HG02759 (cell line): Measurements from ENCODE around the gene TCERG1L.

Experiments
- ATAC-seq: cut with Tn5 transposase; IDR thresholded peaks from one replicate; pipeline ENCODE4 v1.9.1; 2021; ENCODE audit warnings: mild to moderate bottlenecking, moderate library complexity; ENCODE audit not compliant: unreplicated experiment

TCERG1L gene

DNA sequence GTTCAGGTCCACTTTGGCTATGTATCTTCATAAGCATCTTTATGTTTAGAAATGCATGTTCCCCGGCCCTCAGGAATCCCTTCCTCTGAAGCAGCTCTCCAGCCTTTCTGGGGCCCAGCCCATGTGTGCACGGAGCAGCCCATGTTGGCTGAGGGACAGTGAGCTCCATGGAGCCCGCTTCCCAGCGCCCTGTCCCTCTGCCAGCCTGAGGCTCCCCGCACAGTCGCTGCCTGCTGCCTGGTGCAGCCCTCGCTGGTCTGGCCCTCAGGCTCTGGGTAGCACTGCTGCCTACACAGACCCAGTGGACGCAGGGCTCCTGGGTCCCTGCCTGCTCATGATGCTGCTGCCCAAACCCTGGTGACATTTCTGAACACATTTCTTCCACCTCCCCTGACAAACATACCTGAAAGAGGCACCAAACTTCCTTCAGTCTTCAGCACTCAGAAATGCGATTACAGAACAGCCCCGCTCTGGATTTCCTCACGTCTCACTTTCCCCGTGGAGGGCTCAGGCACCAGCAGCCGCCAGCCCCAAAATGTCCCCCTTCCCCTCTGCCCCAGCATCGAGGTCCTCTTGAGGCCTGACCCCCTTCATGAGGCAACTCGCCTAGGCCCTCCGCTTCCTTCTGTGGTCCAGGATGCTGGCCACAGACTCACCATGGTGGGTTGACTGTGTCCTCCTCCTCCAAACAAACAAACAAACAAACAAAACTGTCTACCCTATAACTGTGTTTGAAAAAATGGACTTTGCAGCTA, 5.0 kb upstream of the TCERG1L start:
- no peak for ATAC-seq

DNA sequence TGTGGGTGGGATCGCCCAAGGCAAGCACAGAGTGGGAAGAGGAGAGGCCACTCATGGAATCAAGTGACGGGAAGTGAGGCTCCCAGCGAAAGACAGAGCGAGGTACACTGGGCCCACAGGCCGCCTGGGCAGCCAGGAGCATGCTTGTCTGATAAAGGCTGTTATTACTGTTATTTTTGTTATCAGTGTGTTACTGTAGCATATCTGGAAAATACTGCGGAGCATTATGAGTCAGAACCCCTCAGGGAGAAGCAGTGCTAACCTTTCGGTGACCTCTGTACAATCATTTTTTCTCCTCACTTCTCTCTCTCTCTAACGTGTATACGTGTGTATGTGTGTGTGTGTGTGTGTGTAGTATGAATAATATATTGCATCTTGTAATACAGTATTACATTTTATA, 3.8 kb upstream of the TCERG1L start:
- ATAC-seq, result peak; percentile 62

DNA sequence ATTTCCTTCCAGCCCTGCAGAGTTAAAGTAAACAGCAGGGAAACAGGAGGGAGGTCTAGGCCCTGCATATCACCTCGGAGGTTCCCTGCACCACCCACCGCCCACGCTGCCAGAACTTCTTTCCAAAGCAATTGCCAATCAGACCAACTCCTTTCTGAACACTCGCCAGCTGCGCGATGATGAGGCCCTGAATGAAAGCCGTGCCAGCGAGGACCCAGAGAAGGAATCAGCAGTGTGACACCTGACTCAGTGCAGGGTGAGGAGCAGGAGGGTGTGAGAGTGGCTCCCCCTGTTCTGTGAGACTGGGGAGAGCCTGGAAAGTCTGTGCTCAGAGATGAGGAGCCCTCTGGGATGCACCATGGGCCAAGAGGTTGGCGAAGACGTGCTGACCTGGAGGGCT, 3.3 kb upstream of the TCERG1L start:
- ATAC-seq, result no peak

DNA sequence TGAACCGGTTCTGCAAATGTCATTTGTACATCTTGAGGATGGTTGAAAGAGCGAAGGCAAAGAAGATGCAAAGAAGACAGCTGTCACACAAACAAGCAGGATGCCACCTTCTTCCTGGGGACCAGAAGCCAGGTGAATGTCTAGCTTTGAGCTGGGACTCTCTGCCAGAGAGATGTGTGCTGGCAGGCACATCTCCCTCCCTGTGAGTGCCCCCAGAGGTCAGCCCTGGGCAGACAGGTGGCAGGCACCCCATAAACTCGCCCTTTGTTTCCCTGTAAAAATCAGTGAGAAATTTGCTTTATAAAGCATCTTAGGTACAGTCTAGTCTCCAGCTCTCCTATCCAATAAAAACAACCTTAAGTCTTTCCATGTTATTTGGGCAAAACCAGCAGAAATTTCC, 2.6 kb upstream of the TCERG1L start:
- ATAC-seq, result no peak

DNA sequence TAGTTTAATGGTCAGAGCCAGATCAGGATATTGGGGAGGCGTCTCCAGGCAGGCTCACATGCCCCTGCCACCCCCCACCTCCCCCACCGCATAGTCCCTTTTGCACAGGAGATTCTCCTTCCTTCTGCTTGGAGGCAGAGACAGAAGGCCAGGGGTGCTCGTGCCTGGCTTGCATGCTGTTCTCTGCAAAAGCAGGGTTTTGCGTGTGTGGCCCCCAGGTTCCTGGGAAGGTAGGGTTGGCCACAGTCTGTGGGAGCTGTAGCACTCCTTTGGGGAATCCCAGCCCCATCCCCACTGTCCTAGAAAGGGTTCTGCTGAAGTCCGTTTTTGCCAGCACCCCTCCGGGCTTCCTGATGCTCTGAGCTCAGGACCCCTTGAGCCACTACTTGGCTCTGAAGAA, 1.9 kb upstream of the TCERG1L start:
- ATAC-seq, result no peak

DNA sequence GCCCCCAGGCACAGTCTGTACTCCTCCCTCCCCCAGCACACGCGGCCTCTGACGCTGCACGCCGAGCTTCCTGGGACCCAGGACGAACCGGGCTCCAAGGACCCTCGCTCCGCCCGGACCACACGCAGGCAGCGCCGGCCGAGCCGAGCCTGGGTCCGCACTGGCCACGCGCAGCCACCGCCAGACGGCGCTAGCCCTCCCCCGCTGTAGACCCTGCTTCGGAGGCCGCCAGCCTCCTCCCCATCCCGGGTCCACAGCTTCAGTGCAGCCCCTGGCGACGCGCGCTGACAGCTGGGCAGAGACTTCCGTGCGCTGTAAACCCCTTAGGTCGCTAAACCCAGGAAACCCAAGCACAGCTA, 936 bp upstream of the TCERG1L start:
- no peak for ATAC-seq

DNA sequence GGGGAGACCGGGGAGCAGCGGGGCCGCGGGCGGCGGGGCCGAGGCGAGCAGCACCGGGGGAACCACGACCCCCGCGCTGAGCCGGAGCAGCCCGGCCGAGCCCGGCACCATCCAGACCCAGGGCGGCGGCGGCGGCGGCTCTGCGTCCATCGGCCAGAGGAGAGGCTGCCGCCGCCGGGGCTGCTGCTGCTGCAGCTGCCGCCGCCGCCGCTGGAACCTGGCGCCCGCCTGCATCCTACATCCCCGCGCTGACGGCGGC, 190 bp downstream of the TCERG1L start:
- ATAC-seq, result no peak

DNA sequence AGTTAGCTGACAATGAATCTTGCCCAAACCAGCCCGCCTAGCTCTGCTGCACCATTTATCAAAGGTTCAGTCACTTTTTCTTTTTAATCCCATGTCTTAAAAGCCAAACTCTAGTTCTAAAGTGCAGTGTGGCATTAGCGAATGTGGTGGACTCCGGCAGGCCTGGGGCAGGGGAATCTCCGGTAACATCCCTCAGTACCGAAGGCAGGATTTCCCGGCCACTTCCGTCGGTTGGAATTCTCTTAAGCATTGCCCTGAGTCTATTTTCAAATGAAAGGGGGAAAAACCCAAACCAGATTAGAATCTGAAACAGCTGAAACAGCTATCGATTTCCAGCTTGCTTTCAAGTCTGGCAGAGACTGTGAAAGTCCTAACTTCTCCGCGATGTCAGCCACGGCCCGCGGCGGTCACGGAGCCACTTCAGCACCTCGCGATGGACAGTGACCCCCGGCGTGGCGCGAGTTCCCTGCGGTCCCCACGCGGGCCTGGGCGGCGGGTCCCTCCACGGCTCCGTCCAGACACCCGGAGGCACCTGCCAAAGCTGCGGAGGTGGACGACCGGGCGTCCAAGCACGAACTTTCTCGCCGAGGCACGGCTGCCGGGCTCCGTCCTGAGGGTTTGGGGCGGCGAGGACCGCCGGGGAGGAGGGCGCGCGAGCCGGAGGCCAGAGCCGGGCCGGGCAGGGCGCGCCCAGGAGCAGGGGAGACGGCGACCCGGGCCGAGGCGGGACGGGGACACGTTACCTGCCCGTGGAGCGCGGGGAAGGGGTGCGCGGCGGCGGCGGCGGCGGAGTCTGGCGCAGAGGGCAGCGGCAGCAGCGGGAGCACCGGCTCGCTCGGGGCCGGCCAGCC, 745 bp downstream of the TCERG1L start:
- no peak for ATAC-seq

DNA sequence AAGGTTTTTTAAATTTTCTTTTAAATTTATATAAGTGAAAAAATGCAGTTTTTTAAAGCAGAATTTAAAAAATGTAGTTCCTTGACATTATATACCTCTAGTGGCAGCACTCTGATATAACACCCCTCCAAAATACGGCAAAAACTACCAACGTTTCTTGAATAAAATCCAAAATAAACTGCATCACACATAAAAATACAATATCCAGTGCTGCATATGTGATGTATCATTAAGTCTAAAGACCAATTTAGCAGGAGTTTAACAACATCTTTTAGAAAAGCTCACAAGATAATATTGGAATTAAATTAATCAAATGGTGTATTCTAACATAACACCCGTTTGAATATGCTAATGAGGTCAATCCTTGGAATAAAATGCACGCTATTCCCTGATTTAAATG, 1.4 kb downstream of the TCERG1L start:
- ATAC-seq, result no peak

DNA sequence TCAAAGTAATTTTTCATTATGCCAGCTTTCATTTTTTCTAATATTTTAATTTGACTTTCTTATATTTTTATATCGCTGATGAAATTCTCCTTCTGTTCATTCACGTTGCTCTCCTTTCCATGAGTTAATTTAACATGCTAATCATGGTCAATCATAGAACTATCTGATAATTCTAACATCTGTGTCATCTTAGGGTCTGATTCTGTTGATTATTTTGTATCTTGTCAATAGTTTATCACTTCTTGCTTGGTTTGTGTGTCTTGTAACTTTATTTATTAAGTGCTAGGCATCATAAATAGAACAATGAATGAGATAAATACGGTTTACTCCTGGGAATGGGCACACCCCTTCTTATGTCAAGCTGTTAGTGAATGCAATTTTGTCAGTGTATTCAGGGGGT, 11.0 kb downstream of the TCERG1L start:
- no peak for ATAC-seq

DNA sequence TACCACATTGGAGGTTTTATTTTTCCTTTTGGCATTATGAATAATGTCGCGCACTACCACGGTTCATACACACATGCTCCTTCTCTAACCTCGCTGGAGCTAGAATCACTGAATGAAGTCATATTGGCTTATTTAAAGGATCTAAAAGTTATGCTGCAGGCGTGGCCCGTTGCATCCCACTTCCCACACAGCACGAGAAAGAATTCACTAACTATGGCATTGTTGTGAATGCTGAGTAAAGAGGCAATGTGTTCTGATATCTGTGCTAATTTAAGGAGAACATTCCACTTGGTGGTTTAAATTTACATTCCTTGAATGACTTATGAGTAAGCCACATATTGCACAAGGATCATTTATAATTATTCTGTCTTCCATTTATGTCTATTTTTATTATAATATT, 20.7 kb downstream of the TCERG1L start:
- ATAC-seq, result no peak

DNA sequence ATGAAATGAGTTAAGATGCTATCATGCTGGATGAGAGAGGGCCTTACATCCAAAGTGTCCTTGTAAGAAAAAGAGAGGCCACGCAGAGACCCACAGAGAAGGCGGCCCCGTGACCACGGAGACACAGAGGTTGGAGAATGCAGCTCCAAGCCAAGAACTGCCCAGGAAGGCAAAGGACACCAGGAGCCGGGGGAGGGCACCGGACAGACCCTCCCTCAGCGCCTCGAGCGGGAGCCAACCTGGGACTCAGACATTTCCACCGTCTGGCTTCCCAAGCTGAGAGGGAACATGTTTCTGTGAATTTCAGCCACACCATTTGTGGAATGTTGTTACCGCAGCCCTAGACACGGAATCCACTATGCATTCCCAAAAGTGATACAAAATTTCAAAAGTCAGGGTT, 22.9 kb downstream of the TCERG1L start:
- ATAC-seq, result no peak

DNA sequence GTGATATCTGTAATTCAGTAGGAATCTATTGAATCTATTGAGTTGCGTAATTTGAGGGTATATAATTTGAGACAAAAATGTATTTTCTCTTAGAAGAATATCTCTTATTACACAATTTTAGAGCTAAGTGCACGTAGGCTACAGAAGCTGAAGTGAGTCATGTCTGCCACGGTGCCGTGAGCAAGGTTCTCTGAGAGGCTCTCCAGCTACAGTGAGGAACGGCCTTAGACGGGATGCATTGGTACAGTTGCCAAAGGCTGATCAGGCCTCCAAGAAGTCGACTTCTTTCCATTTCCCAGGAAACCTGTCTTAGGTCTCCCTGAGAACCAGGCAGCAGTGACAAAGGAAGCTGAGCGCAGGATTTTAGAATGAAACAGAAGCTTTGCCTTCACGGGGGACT, 28.6 kb downstream of the TCERG1L start:
- no peak for ATAC-seq

DNA sequence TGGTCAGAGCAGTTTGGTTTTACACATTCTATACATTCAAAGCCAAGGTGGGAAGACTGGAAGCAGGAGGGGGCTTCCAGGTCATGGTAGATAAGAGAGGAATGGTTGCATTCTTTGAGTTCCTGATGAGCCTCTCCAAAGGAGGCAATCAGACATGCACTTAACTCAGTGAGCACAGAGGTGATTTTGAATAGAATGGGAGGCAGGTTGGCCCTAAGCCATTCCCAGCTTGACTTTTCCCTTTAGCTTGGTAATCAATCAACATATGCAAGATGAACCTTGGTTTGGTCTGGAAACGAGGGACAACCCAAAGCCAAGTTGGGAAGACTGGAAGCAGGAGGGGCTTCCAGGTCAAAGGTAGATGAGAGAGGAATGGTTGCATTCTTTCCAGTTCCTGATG, 31.4 kb downstream of the TCERG1L start:
- no peak for ATAC-seq

DNA sequence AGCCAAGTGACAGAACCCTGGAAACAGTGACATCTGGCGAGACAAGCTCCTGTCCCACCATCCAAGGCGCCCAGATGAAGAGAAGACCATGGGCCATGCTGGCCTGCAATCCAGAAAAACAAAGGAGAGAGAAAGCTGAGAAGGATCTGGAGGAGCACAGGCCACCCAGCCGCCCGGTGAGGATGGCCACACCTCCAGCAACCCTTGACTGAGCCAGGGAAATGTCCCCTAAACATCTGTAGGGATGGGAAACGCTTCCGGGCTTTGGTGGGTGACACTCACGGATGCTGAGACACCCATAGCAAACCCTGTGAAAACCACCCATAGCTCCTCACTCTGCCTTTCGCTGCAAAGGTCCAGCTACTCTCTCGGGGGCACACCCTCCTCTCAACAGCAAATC, 32.0 kb downstream of the TCERG1L start:
- no peak for ATAC-seq

DNA sequence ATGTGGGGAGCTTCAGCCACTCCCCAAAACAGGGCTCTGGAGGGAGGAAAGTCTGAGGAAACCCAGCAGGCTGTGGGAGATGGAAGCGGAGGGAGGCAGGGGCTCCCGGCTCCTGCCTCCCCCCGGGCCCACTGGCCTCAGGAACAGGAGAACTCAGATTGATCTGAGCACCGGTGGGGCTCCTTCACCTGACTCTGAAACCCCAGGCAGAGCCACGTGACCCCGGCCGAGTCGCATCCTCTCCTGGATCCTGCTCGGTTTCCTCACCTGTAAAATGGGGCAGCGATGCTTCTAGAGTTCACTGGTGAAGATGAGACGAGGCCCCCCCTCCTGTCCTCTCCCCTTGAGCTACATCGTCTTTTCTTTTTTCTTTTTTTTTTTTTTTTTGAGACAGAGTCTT, 33.6 kb downstream of the TCERG1L start:
- ATAC-seq, result no peak

DNA sequence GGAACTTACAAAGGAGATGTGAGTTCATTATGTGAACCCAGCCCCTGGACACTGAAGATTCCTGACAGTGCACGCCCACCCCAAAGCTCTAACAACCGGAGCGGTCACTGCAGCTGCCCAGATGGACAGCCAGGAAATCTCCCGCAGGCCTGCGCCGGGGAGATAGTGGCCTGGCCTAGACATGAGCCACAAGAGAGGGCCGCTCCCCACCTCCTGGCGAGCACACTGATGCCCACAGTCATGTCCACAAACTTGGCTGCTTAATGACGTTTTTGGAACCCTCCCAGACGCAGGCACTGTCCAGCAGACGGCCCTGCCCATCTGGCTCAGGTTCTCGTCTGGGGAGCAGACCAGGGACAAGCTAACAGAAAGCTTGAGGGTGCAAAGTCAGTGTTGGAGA, 34.2 kb downstream of the TCERG1L start:
- ATAC-seq, result no peak

DNA sequence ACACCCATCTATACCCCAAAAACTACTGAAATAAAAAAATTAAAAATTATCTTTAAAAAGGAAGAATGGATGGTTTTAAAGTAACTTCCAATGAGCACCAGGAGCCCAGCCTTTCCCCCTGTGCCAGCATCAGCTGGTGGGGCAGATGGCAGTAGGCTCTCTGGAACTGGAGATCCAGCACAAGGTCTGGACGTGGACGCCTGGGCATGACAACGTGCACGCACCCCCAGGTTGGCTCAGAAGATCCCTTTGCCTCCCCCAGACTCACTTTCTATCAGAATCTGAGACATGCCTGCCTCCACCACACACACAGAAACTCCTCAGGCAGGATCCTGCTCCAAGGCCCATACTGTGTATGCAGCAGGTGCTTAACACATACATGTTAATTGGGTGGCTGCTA, 35.8 kb downstream of the TCERG1L start:
- ATAC-seq, result no peak

DNA sequence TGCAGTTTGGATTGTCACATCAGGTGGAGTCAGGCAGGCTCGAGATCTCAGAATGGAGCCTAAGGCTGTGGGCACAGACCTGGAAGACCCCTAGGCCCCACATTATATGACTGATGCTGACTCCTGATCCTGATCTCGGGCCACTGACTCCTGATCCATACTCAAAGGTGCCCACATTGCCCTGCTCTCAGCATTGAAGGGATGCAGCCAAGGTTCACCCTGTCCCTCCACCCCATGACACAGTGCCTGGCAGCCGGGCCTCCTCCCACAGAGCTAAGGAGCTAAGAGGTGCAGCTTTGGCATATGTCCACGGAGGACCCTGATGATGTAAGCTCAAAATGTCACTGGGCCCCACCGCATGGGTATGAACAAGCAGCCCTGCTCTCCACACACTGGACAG, 36.6 kb downstream of the TCERG1L start:
- no peak for ATAC-seq

DNA sequence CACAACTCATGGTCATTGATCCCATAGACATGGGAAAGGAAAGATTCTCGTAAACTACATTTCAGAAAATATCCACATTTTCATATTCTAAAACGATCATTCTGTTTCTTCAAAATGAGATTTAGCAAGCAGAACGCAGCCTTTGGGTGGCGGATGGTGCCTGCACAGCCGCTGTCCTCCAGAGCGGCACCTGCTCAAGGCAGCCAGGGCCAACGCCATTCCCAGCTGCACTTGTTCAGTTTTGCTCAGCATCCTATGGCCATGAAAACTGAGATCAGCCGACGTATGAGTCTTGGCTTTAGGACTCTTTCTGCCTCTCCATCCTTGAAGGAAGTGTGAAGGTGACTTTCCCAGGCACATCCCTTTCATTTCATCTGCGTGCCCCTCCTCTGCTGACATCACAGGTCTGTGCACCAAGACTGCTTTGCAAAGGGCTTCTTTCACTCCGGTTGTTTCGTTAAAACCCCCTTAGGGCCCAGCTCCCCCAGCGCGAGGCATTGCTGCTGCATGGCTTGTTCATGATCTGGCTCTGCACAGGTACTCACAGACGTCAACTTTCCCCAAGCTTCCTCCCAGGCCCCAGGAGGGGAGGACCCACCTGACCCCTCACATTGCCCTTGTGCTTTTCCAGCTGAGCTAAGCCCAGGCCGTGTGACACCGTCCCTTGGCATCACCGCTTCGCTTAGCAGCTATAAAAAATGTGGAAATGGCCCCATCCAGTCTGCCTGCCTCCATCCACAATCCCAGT, 37.2 kb downstream of the TCERG1L start:
- ATAC-seq, result no peak

DNA sequence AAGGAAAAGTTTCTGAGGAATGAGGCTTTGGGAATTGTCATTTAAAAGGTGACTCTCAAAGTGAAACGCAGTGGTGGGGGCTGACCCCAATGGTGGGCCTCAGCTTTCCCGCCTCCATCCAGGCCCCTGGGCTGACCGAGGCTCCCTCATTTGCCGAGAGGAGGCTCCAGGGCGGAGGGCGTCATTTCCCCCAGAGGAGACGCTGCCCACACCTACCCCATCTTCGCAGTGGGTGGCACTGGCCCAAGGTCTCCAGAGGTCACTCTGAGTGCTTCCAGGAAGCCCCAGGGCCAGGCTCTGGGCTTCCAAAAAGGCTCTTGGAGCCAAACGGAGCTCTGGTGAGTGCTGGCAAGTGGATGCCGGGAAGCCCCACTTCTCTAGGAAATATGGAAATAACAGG, 38.0 kb downstream of the TCERG1L start:
- ATAC-seq, result no peak

DNA sequence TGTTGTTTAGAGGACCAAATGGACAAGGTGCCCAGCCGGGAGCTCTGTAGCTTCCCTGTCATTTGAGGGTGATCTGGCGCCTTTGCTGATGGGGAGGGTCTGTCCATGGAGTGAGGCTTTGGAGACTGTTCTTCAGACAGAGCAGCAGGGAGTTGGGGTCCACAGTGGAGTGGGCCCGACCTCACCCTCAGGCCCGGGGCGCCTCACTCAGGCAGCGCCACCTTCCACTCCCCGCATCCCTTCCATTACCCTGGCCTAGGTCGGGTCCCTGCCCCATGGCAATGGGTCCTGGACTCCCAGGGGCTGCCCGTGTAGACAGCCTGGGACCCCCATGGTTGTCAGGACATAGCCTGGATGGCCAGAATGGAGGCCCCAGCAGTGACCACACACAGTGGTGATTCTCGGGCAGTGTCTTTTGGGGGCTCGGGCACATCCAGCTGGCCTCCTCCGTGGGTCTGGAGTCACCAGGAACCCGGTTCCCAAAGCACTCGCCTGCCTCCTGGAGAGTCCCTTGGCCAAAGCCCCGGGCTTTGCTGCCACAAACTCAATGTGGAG, 38.5 kb downstream of the TCERG1L start:
- ATAC-seq, result no peak
